GM12892 (cell line): ENCODE measurements around the gene ZDHHC21.

ENCODE experiments used
- POLR2A ChIP-seq: IDR thresholded peaks from 2 replicates; pipeline ENCODE4 v1.6.1; 2011; ENCODE audit warnings: low read depth, low read length, control low read depth
- POLR2AphosphoS5 ChIP-seq: IDR thresholded peaks from 2 replicates; pipeline ENCODE4 v1.6.1; 2011; ENCODE audit warnings: low read depth, low read length, control low read depth

GRCh38 chr9:14608540-14608939, 84.7 kb downstream of the ZDHHC21 start:
- TF ChIP-seq POLR2AphosphoS5 (no peak), POLR2A (no peak)
